HG03025 (cell line): Measurements from ENCODE around the gene PYDC1.
"Not testable (repeated sequence)": the region's sequence is repeated elsewhere in the genome, so short reads cannot be mapped to it uniquely, and the experiment has no call there.

ENCODE experiments used
- ATAC-seq: cut with Tn5 transposase; IDR thresholded peaks from one replicate; pipeline ENCODE4 v1.9.1; 2021; ENCODE audit warnings: mild to moderate bottlenecking, moderate library complexity; ENCODE audit not compliant: unreplicated experiment, low FRiP score

The PYDC1 gene

DNA sequence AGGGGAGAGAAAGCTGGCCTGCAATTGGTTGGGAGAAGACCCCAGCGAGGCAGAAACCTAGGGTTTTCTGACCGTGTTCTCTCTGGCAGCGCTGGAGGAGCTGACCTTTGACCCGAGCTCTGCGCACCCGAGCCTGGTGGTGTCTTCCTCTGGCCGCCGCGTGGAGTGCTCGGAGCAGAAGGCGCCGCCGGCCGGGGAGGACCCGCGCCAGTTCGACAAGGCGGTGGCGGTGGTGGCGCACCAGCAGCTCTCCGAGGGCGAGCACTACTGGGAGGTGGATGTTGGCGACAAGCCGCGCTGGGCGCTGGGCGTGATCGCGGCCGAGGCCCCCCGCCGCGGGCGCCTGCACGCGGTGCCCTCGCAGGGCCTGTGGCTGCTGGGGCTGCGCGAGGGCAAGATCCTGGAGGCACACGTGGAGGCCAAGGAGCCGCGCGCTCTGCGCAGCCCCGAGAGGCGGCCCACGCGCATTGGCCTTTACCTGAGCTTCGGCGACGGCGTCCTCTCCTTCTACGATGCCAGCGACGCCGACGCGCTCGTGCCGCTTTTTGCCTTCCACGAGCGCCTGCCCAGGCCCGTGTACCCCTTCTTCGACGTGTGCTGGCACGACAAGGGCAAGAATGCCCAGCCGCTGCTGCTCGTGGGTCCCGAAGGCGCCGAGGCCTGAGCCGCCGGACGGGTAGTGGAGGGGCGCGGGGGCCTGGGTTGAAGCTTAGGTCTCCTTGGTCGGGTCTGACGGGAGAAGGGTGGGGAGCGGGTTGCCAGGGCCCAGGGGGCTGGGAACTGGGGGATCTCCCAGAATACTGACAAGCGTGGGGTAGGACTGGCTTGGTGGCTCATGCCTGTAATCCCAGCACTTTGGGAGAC is 7.4 kb upstream of the PYDC1 start:
- no peak for ATAC-seq

DNA sequence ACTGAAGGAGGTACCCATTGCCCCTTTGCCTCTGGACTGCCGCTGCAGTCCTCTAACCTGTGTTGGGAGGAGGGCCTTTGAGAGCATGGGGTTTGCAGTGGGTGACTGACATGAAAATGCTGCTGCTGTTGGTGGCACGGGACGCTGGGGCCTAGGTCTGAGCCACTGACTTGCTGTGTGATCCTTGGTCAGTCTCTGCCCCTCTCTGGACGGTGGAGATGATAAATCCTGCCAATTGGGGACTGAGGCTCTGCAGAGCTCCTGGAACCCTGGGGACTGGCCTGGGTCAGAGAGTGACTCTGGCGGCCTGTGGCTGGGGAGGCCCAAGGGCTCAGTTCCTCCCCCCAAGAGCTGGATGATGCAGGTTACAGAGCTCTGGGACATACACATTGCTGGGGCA is 6.1 kb upstream of the PYDC1 start:
- no peak for ATAC-seq

DNA sequence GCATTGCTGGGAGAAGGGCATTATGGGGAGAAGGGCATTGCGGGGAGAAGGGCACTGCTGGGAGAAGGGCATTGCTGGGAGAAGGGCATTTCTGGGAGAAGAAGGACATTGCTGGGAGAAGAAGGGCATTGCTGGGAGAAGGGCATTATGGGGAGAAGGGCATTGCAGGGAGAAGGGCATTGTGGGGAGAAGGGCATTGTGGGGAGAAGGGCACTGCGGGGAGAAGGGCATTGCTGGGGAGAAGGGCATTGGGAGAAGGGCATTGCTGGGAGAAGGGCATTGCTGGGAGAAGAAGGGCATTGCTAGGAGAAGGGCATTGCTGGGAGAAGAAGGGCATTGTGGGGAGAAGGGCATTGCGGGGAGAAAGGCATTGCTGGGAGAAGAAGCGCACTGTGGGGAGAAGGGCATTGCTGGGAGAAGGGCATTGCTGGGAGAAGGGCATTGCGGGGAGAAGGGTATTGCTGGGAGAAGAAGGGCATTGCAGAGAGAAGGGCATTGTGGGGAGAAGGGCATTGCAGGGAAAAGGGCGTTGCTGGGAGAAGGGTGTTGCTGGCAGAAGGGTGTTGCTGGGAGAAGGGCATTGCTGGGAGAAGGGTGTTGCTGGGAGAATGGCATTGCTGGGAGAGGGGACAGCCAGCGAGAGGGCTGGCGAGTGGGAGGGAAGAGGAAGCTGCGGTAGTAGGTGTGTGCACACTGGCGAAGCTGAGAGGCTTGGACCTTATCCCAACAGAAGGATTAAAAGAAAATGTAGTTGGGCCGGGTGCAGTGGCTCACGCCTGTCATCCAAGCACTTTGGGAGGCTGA is 4.6 kb upstream of the PYDC1 start:
- ATAC-seq, result no peak

DNA sequence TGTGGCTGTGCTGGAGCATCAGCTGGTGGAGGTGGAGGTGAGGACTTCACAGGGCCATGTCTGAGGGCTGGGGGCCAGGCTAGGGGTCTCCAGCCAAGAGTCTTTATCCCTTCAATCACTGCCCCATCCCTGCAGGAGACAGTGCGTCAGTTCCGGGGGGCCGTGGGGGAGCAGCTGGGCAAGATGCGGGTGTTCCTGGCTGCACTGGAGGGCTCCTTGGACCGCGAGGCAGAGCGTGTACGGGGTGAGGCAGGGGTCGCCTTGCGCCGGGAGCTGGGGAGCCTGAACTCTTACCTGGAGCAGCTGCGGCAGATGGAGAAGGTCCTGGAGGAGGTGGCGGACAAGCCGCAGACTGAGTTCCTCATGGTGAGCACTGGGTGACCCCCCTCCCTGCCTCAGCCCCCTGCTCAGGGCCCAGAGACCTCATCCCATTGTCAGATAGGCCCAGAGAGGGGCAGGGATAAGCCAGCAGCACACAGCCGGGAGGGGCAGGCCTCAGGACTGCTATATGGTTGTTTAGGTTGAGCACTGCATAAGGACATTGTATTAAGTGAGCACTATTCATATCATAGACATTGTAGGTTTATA is 2.3 kb upstream of the PYDC1 start:
- no peak for ATAC-seq

DNA sequence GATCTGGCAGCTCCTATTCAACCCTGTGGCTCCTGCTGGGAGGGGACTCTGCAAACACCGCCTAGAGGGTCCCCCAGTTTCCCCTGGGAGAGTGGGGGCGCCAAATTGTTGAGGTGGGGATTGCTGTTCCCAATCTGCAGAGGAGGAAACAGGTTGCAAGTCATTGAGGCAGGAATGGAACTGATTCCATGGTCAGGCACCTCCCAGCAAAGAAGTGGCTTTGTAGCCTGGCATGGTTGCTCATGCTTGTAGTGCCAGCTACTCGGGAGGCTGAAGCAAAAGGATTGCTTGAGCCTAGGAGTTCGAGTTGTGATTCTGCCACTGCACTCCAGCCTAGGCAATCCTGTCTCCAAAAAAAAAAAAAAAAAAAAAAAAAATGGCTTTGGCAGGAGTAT is 198 bp upstream of the PYDC1 start:
- ATAC-seq, result no peak

DNA sequence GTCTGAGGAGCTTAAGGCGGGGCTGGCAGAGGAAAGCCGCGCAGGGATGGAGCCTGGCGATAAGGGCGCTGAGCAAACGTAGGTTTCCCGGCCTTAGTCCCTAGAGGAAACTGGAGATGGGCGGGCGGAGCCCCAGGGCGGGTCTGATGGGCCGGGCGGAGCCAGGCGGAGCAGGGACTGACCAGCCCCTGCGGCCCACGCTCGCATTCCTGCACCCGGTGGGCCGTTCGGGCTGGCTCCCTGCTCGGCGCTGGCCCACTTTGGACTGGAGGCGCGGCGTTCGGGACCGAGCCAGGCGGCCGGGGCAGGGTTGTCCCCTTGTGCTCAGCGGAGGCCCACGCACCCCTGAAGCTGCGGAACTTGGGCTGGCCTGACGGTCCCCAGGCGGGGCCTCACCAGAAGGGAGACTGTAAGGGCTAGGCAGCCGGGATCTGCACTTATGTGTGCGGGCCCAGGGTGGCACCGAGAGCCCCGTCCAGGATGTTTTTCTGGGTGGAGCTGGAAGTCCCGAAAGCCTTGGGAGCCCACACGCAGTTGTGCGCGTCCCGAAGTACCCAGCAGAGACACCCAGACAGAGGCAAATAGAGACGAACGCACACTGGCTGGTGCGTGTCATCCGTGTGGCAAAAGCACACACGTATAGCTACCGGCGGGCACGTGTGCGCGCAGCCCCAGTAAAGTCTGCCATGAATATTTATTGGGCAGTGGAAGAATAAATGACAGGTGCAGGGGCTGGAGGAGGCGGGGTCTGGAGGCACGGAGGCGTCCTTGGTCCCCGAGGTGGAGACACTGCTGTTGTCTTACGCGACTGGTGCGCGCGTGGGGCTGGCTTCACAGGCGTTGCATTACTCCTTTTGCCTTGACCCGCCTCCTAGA is 1.4 kb downstream of the PYDC1 start:
- no peak for ATAC-seq

DNA sequence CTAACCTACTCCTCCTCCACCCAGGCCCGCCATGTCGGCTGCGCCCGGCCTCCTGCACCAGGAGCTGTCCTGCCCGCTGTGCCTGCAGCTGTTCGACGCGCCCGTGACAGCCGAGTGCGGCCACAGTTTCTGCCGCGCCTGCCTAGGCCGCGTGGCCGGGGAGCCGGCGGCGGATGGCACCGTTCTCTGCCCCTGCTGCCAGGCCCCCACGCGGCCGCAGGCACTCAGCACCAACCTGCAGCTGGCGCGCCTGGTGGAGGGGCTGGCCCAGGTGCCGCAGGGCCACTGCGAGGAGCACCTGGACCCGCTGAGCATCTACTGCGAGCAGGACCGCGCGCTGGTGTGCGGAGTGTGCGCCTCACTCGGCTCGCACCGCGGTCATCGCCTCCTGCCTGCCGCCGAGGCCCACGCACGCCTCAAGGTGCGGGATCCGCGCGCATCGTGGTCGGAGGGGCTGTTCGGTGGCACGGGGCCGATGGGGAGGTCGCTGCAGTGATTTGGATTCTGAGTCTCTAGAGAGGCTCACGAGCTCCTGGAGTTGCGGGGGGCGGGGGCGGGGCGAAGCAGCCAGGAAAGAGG is 2.1 kb downstream of the PYDC1 start:
- ATAC-seq, result no peak

DNA sequence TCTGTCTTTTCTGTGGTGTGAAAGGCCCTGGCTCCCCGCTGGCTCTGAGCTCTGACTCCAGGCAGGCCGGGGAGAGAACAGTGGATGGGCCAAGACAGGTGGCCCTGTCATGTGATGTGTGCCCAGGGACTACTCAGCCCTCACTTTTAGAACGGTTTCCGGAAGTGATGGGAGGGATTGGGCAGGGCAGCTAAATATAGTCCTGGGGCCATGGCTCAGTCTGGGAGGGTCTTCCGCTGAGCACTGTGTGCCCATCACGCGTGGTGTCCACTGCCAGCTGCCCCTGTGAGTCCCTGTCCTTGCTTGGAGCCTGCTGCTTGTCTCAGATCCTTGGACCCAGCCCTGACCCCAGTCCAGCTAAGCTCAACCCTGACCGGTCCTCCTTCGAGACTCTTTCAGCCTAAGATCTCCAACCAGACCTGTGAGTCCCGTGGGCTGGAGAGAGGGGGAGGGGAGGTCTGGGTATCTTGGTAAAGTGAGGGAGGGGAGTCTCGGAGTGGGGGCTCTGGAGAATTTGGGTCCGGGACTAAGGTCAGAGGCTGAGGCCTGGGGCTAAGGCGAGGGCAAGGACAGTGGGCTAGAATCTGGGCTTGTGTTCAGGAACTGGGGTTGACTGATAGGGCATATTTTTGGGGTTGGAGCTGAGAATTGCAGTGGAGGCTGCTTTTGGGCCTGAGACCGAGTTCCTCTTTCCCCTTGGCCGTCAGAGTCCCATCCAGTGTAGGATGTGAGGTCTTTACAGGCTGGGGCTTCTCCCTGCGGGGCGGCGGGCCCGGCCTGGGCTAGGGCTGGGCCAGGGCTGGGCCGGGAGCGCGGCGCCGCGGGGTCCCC is 2.8 kb downstream of the PYDC1 start, which contains the start of gene TRIM72:
Gene TRIM72, plus strand, starts transcription at position 243 of the 831 bp plus-strand sequence. CDS start 620 bp downstream, outside the sequence.
- no peak for ATAC-seq

DNA sequence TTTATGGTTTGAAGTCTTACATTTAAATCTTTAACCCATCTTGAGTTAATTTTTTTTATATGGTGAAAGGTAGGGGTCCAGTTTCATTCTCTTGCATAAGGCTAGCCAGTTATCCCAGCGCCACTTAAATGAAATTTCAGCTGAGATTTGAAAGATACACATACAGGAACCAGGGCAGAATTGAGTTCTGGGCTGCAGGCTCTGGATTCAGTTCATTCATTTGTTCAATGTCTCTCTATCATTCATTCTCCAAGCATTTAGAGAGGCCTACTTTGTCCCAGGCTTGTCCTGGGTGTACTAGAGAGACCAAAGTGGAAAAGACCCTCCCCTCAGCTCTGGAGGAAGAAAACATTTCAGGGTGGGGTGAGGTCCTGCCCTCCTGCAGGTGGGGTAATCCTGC is 3.6 kb downstream of the PYDC1 start:
- ATAC-seq, result no peak

DNA sequence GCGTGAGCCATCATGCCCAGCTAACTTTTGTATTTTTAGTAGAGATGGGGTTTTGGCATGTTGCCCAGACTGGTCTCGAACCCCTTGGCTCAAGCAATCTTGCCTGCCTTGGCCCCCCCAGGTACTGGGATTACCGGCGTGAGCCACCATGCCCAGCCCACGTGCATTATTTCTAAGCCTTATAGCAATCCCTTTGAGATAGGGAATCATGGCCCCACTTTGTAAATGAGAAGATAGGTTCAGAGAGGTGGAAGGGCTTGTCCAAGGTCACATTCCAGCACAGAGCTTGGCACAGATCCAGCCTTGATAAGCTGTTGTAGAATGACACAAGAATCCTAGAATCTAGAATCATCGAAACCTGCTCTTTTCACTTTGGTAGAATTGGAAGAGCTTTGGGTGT is 10.2 kb downstream of the PYDC1 start:
- no peak for ATAC-seq

DNA sequence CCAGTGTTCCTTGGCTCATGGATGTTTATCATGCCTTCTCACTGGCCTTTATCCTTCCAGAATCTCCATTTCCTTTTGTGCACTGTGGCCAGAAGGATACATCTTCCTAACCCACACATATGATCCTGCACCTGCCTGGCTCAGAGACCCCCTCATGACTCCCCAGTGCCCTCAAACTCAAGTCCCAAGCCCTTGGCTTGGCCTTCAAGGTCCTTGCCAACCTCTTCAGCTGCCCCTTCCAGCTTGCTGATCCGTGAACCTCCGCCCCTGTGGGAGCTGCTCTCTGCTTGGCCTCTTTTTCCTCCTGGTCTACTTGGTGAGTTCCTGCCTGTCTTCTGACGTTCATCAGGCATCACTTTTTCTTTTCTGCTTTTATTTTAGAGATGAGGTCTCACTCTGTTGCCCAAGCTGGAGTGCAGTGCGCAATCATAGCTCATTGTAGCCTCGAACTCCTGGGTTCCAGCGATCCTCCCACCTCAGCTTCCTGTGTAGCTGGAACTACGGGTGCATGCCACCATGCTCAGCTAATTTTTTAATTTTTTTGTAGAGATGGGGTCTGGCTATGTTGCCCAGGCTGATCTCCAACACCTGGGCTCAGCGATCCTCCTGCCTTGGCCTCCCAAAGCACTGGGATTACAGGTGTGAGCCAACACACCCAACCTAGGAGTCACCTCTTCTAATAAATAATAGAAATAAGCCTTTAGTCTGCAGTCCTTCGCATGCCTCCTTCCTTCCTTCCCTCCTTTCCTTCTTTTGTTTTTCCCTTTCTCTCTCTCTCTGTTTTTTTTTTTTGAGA is 11.9 kb downstream of the PYDC1 start:
- no peak for ATAC-seq

DNA sequence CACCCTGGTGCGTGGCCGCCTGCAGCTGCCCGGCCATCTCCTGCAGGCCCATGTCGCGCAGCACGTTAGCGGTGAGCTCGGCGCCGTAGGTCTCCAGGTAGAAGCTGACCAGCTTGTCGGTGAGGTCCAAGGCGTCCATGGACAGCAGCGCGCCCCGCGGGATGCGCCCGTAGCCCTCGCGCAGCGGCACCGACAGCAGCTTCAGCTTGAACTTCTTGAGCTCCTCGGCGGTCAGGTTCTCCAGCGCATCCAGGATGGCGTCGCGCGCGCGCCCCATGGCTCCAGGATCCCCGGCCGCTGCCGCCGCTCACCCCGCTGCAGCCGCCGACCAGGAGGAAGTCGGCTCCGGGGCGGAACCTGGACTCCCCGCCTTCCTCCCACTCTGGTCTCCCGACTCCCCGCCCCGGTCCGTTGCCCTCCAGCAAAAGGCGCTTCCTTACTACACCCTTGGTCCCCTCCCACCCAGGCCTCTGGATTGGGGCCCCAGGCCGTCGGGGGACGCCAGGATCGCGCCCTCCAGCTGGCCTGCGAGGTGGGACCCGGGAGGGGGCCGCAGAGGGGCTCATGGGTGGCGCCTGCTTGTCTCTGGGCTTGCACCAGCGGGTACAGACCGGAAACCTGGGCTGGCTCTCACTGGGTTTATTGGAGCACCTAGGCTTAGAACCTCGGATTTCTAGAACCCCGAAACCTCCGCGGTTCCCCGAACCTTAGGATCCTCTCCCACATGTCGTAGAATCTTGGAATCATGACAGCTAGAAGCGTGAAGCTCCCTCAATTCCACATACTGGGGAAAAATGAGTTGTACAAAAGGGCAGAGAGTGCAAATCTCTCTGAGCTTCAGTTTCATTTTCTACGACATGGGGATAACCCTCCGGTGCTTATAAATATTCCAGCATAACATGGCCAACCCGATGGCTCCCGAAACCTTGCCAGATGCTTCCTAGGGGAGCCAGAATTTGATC is 14.2 kb downstream of the PYDC1 start, which contains the start of gene PYCARD:
Gene PYCARD, minus strand, starts transcription at position 347 of the 962 bp plus-strand sequence. Its CDS starts 70 bp downstream, at position 277.
- peak; percentile 33 for ATAC-seq

DNA sequence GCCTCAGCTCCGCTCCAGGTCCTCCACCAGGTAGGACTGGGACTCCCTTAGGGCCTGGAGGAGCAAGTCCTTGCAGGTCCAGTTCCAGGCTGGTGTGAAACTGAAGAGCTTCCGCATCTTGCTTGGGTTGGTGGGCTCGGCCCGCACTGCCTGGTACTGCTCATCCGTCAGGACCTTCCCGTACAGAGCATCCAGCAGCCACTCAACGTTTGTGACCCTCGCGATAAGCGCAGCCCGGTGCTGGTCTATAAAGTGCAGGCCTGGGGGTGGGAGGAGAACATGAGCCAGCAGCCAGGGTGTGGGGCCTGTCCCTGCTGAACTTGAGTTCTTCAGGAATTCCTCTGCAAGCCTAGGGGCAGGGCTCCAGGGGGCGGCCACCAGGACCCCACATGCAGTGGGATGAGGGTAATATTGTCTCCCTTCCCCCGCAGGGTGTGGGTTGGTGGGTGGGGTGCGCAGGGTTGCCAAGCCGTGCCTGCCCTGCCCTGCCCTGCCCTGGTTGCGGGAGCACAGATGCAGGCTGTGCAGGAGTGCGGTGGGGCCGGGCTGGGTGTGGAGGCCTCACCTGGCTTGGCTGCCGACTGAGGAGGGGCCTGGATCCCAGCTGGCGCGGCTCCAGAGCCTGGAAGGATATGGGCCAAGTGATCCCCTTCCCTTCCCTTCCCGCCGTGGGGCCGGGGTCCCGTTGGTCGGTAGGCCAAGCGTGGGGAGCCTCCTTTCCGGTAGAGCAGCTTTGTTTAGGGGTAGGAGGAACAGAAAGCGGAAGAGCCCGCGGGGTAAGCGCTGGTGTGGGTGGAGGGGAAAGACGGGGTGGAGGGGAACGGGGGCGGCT is 15.1 kb downstream of the PYDC1 start:
- ATAC-seq, result peak; percentile 43

DNA sequence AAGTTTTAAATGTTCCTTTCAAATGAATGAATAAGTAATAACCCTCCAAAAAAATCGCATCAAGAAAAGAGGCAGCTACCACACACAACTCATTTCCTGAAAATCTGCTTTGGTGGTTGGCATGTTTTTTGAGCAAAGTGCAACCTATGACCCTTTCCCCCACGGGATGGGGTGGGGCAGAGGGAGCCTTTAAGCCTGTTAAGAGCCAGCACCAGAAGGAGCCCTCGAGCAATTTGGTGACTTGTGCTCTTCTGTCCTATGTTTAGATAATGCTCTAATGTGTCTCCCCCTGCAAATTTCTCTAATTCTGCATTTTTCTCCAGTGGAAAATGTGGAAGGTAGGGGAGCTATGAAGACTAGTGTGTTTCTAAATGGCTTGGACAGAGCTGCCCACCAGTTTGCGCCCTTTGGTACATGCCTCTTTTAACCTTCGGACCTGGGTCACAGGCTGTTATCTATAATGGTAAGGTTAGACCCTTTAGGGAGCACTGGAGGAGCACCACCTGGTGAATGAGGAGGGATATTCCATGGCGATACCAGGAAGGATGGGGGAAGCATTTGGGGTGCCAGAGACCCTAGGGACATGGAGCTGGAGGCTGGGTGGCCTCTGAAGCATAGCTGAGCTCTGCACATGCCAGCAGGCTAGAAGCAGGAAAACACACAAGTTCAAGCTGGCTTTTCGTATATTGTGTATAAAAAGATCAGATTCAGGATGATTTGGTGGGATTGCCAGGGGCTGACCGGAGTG is 15.9 kb downstream of the PYDC1 start:
- no peak for ATAC-seq

DNA sequence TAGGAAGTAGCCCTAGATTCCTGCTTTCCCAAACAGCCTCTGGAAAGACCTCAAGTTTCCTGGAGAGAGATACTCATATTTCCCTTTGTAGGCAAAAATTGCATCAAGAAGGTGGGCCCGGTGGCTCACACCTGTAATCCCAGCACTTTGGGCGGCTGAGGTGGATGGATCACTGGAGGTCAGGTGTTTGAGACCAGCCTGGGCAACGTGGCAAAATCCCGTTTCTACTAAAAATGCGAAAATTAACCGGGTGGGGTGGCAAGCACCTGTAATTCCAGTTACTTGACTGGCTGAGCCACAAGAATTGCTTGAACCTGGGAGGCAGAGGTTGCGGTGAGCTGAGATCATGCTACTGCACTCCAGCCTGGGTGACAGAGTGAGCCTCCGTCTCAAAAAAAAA is 16.8 kb downstream of the PYDC1 start:
- ATAC-seq, result not testable (repeated sequence)
